Measurements from ENCODE around the gene E2F3.

Gene E2F3

DNA sequence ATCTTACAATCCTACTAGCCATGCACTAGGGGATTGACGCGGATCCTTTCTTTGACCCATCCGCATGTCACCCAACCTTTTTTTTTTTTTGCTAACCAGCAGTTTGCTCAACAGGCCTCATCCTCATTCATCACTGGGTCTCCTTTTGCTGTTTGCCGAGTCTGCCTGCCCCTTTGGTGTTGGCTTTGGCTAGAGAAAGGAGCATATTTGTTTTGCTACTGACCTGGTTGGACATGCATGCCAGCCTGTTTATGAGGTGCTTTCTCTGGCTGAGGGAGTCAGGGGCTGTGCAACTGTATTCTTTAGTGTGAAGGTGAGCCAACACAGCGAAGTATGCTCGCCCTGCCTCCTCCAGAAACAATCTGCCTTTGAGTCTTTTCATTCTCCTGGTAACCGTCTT lies 40.2 kb downstream of the E2F3 start:
- peaks cover 0 to 3% (median 0%) of the 10 kb centered on the region in 5 donors for H3K36me3 ChIP-seq (ENCODE audit: control insufficient read depth in 5 of 5, insufficient read depth in 5 of 5, low read length in 5 of 5)
- no peaks in the 10 kb centered on the region for H3K27me3 ChIP-seq (ENCODE audit: control insufficient read depth in 5 of 5, insufficient read depth in 4 of 5, low read length in 5 of 5)
- H3K27ac ChIP-seq (ENCODE audit: low read depth, low read length) = no peak overlapping the region
- no peak overlapping the region for H3K9ac ChIP-seq (ENCODE audit: low read length in 5 of 5)
- no peak overlapping the region for H3K4me3 ChIP-seq (ENCODE audit: low read depth in 1 of 5, low read length in 5 of 5)
- H3K4me1 ChIP-seq (ENCODE audit: control insufficient read depth in 5 of 5, insufficient read depth in 5 of 5, low read length in 5 of 5) = peaks cover 0 to 4% (median 0%) of the 10 kb centered on the region in 5 donors
- H3K9me3 ChIP-seq (ENCODE audit: control insufficient read depth in 5 of 5, low read length in 5 of 5) = no peaks in the 10 kb centered on the region

DNA sequence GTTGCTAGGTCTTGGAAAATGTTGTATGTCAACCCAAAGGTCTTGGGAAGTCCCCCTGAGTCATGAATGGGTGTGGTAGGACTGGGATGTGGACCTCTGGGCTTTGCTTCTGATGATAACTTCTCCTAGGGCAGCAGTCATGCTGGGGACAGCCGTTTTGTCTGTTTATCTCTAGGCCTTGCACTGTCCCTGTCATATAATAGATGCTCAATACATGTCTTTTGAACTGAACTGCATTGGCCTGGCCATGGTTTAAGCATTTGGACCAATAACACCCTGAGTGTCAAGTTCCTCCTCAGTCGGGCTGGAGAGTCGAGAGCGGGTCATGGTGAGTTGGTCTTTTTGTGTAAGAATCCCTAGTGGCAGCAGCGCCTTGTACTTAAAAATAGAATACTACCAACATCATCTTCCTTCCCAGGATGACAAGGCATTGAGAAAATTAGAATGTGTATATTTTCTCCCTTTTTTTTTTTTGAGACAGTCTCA lies 43.1 kb downstream of the E2F3 start:
- Histone ChIP-seq H3K9ac (ENCODE audit: low read length in 5 of 5) (no peak overlapping the region), H3K9me3 (ENCODE audit: control insufficient read depth in 5 of 5, low read length in 5 of 5) (no peaks in the 10 kb centered on the region), H3K36me3 (ENCODE audit: control insufficient read depth in 5 of 5, insufficient read depth in 5 of 5, low read length in 5 of 5) (peaks cover 0 to 3% (median 0%) of the 10 kb centered on the region in 5 donors), H3K4me3 (ENCODE audit: low read depth in 1 of 5, low read length in 5 of 5) (no peak overlapping the region), H3K4me1 (ENCODE audit: control insufficient read depth in 5 of 5, insufficient read depth in 5 of 5, low read length in 5 of 5) (peaks cover 0 to 14% (median 6%) of the 10 kb centered on the region in 5 donors), H3K27ac (ENCODE audit: low read depth, low read length) (no peak overlapping the region), H3K27me3 (ENCODE audit: control insufficient read depth in 5 of 5, insufficient read depth in 4 of 5, low read length in 5 of 5) (no peaks in the 10 kb centered on the region)

DNA sequence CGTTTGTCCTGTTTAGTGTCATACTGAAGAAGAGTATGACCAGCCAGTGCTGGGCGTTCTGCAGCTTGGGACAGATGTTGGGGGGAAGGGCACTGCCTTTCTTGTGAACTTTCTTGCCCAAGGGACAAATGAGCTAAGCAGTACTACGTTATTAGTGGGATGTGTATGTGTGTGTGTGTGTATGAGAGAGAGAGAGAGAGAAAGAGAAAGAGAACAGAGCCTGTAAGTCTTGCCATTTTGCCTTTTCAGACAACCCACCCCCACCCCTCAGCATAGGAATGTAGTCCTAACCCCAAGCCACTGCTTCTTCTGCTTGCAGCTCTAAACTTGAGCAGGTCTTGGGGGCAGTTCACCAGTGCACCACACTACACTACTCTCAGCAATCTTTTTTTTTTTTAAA lies 45.5 kb downstream of the E2F3 start:
- Histone ChIP-seq H3K9ac (ENCODE audit: low read length in 5 of 5) (no peak overlapping the region), H3K4me3 (ENCODE audit: low read depth in 1 of 5, low read length in 5 of 5) (no peak overlapping the region), H3K27ac (ENCODE audit: low read depth, low read length) (no peak overlapping the region)

DNA sequence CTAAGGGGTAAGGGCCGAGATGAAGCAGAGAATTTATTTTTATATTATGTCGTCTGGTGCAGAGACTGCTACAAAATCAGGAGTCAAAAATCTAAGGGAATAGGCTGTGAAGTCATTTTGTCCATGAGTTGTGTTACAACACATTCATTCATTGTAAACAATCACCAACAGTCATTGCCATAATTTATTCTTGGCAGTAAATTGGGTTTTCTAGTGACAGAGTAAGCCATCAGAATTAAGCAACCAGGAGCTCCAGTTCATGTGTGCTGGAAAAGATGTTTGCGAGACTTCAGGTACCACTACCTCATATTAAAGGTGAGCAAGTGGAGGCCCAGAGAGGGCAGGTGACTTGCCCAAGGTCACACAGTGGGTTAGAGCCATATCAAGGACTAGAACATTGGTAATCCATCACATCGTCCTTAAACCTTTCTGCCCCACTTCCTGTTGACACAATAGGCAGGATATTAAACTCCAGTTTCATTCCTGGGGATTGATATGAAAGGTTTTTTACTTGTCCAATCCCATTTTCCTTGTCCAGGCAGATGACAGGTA lies 46.0 kb downstream of the E2F3 start:
- no peak overlapping the region for H3K9ac ChIP-seq (ENCODE audit: low read length in 5 of 5)
- H3K27ac ChIP-seq (ENCODE audit: low read depth, low read length) = no peak overlapping the region
- H3K9me3 ChIP-seq (ENCODE audit: control insufficient read depth in 5 of 5, low read length in 5 of 5) = no peaks in the 10 kb centered on the region
- no peak overlapping the region for H3K4me3 ChIP-seq (ENCODE audit: low read depth in 1 of 5, low read length in 5 of 5)
- no peaks in the 10 kb centered on the region for H3K27me3 ChIP-seq (ENCODE audit: control insufficient read depth in 5 of 5, insufficient read depth in 4 of 5, low read length in 5 of 5)
- H3K36me3 ChIP-seq (ENCODE audit: control insufficient read depth in 5 of 5, insufficient read depth in 5 of 5, low read length in 5 of 5) = peaks cover 0 to 3% (median 0%) of the 10 kb centered on the region in 5 donors
- H3K4me1 ChIP-seq (ENCODE audit: control insufficient read depth in 5 of 5, insufficient read depth in 5 of 5, low read length in 5 of 5) = peaks cover 0 to 14% (median 6%) of the 10 kb centered on the region in 5 donors

More for the DNA sequence above, 45.5 kb downstream of the E2F3 start:
- Histone ChIP-seq H3K4me1 (ENCODE audit: control insufficient read depth in 5 of 5, insufficient read depth in 5 of 5, low read length in 5 of 5) (peaks cover 0 to 14% (median 6%) of the 10 kb centered on the region in 5 donors), H3K36me3 (ENCODE audit: control insufficient read depth in 5 of 5, insufficient read depth in 5 of 5, low read length in 5 of 5) (peaks cover 0 to 3% (median 0%) of the 10 kb centered on the region in 5 donors), H3K27me3 (ENCODE audit: control insufficient read depth in 5 of 5, insufficient read depth in 4 of 5, low read length in 5 of 5) (no peaks in the 10 kb centered on the region), H3K9me3 (ENCODE audit: control insufficient read depth in 5 of 5, low read length in 5 of 5) (no peaks in the 10 kb centered on the region)

DNA sequence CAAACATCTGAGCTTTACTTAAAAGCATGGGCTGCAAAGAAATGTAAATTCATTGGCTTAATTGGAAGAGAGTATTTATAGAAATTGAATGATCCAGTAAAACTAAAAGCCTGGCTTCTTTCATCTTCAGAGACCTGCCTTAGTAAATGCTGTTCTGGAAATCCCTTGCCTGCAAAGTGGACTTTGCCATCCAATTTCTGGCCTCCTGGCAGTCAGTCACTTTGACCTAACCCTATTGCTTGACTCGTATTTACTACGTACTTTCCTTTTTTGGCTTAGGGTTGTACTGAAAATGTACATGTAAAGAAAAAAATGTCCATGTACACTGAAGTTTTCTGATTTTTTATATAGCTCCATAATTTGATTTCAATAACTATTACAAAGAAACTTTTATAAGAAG lies 47.1 kb downstream of the E2F3 start:
- Histone ChIP-seq H3K36me3 (ENCODE audit: control insufficient read depth in 5 of 5, insufficient read depth in 5 of 5, low read length in 5 of 5) (peaks cover 0 to 3% (median 0%) of the 10 kb centered on the region in 5 donors), H3K9me3 (ENCODE audit: control insufficient read depth in 5 of 5, low read length in 5 of 5) (no peaks in the 10 kb centered on the region), H3K27ac (ENCODE audit: low read depth, low read length) (no peak overlapping the region), H3K27me3 (ENCODE audit: control insufficient read depth in 5 of 5, insufficient read depth in 4 of 5, low read length in 5 of 5) (no peaks in the 10 kb centered on the region), H3K9ac (ENCODE audit: low read length in 5 of 5) (no peak overlapping the region), H3K4me3 (ENCODE audit: low read depth in 1 of 5, low read length in 5 of 5) (no peak overlapping the region), H3K4me1 (ENCODE audit: control insufficient read depth in 5 of 5, insufficient read depth in 5 of 5, low read length in 5 of 5) (peaks cover 0 to 14% (median 6%) of the 10 kb centered on the region in 5 donors)

DNA sequence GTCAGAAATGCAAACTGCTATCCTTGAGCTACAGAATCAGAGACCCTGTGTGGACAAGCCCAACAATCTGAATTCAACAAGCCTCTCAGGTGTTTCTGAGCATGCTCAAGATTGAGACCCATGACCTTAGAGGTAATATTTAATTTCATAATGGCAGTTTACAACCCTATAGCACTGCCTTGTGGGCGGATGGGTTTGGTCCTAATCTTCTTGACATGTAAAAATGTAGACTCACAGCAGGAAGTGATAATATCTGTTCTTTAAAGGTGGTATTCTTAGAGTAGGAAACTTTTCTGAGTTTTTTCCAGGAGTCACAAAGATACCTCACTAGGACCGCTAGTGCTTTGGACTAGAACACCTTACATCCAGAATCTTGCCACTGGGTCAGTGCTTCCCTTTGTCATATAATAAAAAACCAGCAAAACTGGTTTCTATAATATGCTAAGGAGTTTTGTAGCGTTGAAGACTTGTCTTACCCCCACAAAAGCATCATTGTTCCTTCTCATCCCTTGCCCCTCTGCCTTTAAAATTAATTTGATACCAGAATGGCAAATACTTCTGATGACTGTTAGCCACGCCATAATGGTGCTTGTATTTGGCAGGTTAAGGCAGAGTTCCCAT lies 52.6 kb downstream of the E2F3 start:
- Histone ChIP-seq H3K36me3 (ENCODE audit: control insufficient read depth in 5 of 5, insufficient read depth in 5 of 5, low read length in 5 of 5) (no peaks in the 10 kb centered on the region), H3K9me3 (ENCODE audit: control insufficient read depth in 5 of 5, low read length in 5 of 5) (no peaks in the 10 kb centered on the region), H3K27me3 (ENCODE audit: control insufficient read depth in 5 of 5, insufficient read depth in 4 of 5, low read length in 5 of 5) (no peaks in the 10 kb centered on the region), H3K27ac (ENCODE audit: low read depth, low read length) (no peak overlapping the region), H3K4me3 (ENCODE audit: low read depth in 1 of 5, low read length in 5 of 5) (no peak overlapping the region), H3K9ac (ENCODE audit: low read length in 5 of 5) (no peak overlapping the region), H3K4me1 (ENCODE audit: control insufficient read depth in 5 of 5, insufficient read depth in 5 of 5, low read length in 5 of 5) (peaks cover 0 to 11% (median 6%) of the 10 kb centered on the region in 5 donors)

DNA sequence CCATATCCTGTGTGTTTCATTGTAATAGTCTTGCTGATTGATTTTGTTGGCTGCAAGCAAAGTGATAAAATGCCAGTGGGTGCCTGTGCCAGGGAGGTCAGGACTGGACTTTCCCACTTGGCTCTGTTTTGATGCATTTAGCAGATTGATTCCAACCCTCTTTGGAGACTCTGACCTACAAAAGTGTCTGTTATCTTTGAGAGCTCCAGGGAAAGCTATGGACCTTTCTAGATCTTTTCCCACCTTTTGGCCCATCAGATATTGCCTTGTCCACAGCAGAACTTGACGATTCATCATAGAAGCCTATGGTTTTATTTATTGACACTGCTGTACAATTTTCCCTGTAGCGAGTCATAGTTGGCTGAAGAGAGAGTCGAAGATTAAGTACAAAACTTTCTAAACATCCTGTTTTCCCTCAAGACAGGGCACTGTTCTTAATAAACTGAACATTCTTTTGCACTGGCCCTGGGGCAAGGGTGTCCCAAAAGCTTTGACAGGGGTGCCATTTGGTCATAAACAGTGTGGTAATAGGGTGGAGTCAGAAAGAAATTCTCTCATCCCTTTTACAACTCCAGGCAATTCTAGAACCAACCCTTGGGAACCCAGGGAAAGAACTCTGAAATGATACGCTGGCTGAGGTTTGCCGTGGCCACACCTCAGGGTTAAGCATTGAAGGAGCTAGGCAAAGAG lies 53.7 kb downstream of the E2F3 start:
- H3K9me3 ChIP-seq (ENCODE audit: control insufficient read depth in 5 of 5, low read length in 5 of 5) = no peaks in the 10 kb centered on the region
- H3K36me3 ChIP-seq (ENCODE audit: control insufficient read depth in 5 of 5, insufficient read depth in 5 of 5, low read length in 5 of 5) = no peaks in the 10 kb centered on the region
- no peak overlapping the region for H3K27ac ChIP-seq (ENCODE audit: low read depth, low read length)
- peaks cover 0 to 11% (median 6%) of the 10 kb centered on the region in 5 donors for H3K4me1 ChIP-seq (ENCODE audit: control insufficient read depth in 5 of 5, insufficient read depth in 5 of 5, low read length in 5 of 5)
- no peaks in the 10 kb centered on the region for H3K27me3 ChIP-seq (ENCODE audit: control insufficient read depth in 5 of 5, insufficient read depth in 4 of 5, low read length in 5 of 5)
- H3K4me3 ChIP-seq (ENCODE audit: low read depth in 1 of 5, low read length in 5 of 5) = no peak overlapping the region
- H3K9ac ChIP-seq (ENCODE audit: low read length in 5 of 5) = no peak overlapping the region

DNA sequence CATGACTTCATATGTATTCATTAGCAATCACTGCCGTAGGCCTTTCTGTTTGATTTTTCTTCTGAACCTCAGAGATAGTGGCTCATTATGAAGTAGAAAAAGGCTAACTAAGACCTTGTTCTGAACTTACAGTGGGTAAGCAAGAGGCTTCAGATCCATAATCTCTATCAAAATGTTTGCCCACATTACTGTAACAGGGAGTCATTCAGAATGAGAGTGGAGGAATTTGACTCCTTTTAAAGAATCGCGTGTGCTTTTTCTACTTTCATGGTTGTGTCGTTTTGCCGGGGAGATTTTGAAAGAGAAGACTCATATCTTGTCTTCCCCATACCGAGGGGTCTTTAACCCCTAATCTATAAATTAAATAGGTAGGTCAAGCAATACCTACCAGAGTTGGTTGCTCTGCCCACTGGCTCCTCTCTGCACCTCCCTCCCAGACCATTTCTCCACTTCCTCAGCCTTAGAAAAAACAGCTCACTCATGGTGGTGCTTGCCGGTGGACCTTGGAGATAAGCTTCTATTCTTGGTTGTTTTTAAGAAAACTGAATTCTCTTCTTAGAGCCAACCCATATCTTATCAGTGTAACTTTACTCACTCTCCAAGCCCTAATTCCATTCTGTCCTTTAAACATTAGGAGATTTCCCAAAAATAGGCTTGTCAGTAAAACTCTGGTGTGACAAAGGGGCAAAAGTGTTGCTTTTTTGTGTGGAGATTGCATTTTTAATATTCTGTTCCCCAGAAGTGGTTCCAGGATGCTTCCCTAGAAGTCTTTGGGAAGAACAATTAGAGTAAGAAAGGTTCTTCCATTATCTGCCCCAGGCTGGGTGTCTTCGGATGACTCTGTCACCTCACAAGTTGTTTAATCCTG lies 56.6 kb downstream of the E2F3 start:
- Histone ChIP-seq H3K27me3 (ENCODE audit: control insufficient read depth in 5 of 5, insufficient read depth in 4 of 5, low read length in 5 of 5) (no peaks in the 10 kb centered on the region), H3K36me3 (ENCODE audit: control insufficient read depth in 5 of 5, insufficient read depth in 5 of 5, low read length in 5 of 5) (no peaks in the 10 kb centered on the region), H3K9ac (ENCODE audit: low read length in 5 of 5) (no peak overlapping the region), H3K9me3 (ENCODE audit: control insufficient read depth in 5 of 5, low read length in 5 of 5) (peaks cover 0 to 1% (median 0%) of the 10 kb centered on the region in 5 donors), H3K4me3 (ENCODE audit: low read depth in 1 of 5, low read length in 5 of 5) (no peak overlapping the region), H3K27ac (ENCODE audit: low read depth, low read length) (no peak overlapping the region), H3K4me1 (ENCODE audit: control insufficient read depth in 5 of 5, insufficient read depth in 5 of 5, low read length in 5 of 5) (peaks cover 0 to 11% (median 6%) of the 10 kb centered on the region in 5 donors)

DNA sequence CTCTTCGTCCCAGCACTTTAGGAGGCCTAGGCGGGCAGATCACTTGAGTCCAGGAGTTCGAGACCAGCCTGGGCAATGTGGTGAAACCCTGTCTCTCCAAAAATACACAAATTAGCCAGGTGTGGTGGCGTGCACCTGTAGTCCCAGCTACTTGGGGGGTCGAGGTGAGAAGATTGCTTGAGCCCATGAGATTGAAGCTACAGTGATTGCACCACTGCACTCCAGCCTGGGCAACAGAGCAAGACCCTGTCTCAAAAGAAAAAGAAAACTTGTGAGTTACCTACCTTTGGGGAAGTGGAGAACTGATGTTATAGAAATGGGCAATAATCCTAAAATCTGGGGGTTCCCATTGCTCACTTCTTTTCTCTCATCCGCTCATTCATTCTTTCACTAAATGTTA lies 58.0 kb downstream of the E2F3 start:
- no peaks in the 10 kb centered on the region for H3K27me3 ChIP-seq (ENCODE audit: control insufficient read depth in 5 of 5, insufficient read depth in 4 of 5, low read length in 5 of 5)
- H3K4me1 ChIP-seq (ENCODE audit: control insufficient read depth in 5 of 5, insufficient read depth in 5 of 5, low read length in 5 of 5) = peaks cover 0 to 11% (median 6%) of the 10 kb centered on the region in 5 donors
- peaks cover 0 to 4% (median 0%) of the 10 kb centered on the region in 5 donors for H3K9me3 ChIP-seq (ENCODE audit: control insufficient read depth in 5 of 5, low read length in 5 of 5)
- H3K27ac ChIP-seq (ENCODE audit: low read depth, low read length) = no peak overlapping the region
- no peaks in the 10 kb centered on the region for H3K36me3 ChIP-seq (ENCODE audit: control insufficient read depth in 5 of 5, insufficient read depth in 5 of 5, low read length in 5 of 5)
- no peak overlapping the region for H3K9ac ChIP-seq (ENCODE audit: low read length in 5 of 5)
- H3K4me3 ChIP-seq (ENCODE audit: low read depth in 1 of 5, low read length in 5 of 5) = no peak overlapping the region

All from subcutaneous abdominal adipose tissue (tissue), 5 donors.